Activated B cell treated with CpG ODN at 0.5 μM for 24 hours (primary cell): ENCODE measurements around the gene ENTHD1. TPM values are rescaled to one million over a fixed set of nuclear protein-coding genes. Genes with fewer than 3 reads are reported as not detected.

Source experiments
- ATAC-seq: fragments of 200-7000 bp; cut with Tn5 transposase; one replicate; pipeline ENCODE4 v1.10.0; 2021; ENCODE audit warnings: low read depth, mild to moderate bottlenecking, moderate library complexity
- CTCF ChIA-PET: fragments of 350-600 bp; sonication (Branson Sonifier 250); formaldehyde crosslinking; loops from one replicate; lab custom pipeline; 2021; ENCODE audit warnings: antibody characterized with exemption; lab: Charles Lee
- POLR2A ChIA-PET: fragments of 350-600 bp; sonication (Branson Sonifier 250); formaldehyde crosslinking; loops from one replicate; lab custom pipeline; 2021; ENCODE audit warnings: antibody characterized with exemption; lab: Charles Lee
- DNase-seq: peaks from one replicate; pipeline ENCODE4 v3.0.0; 2022
- H3K27ac Mint-ChIP-seq: one replicate; pipeline ENCODE4 v1.8.0; 2020; ENCODE audit warnings: mixed read lengths
- H3K27me3 Mint-ChIP-seq: one replicate; pipeline ENCODE4 v1.8.0; 2021; ENCODE audit warnings: mixed read lengths
- H3K36me3 Mint-ChIP-seq: one replicate; pipeline ENCODE4 v1.8.0; 2021; ENCODE audit warnings: low read depth, mixed read lengths
- H3K4me1 Mint-ChIP-seq: one replicate; pipeline ENCODE4 v1.8.0; 2021; ENCODE audit warnings: mixed read lengths
- H3K4me3 Mint-ChIP-seq: one replicate; pipeline ENCODE4 v1.8.0; 2020; ENCODE audit warnings: mild to moderate bottlenecking, mixed read lengths
- H3K9me3 Mint-ChIP-seq: one replicate; pipeline ENCODE4 v1.8.0; 2020; ENCODE audit warnings: mixed read lengths
- intact Hi-C: fragments of 100-400 bp; cut with micrococcal nuclease; formaldehyde crosslinking; loops from one replicate; pipeline ENCODE4 v1.15.1; 2024
- total RNA-seq: library from RNA; stranded (reverse); gene quantifications from 2 replicates; pipeline ENCODE4 v1.2.3, GENCODE V29; 2022
- TF ChIP-seq, protein P1 (sequence below): fragments of 200-600 bp; IDR thresholded peaks from one replicate; pipeline ENCODE4 v1.8.0; 2022; ENCODE audit warnings: antibody characterized with exemption, mild to moderate bottlenecking

The ENTHD1 gene
- total RNA-seq, 1 donor from 2014 or later = not detected

DNA sequence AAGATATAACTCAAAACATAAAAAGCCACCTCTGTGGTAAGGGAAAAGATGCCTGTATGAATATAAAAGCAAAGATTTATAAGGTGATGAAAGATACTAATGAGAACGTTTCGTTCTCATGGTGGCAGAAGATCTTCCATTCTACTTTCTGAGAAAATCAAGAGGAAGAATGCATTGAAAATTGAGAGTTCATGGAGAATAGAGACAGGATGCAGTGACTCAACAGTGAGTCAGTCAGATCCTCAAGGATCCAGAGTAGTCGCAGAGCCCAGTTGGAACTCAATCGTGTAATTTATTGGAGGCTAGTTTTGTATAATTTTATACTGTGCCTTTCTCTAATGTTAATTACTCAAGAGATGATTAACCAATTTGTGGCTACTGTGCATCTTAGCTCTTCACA is 73.3 kb downstream of the ENTHD1 start:
- POLR2A ChIA-PET = interaction anchor here (0.6 kb wide), 2 partner anchors 135 to 331 kb away, joined by 3 to 6 read pairs; no protein-coding TSS in a partner anchor
- no peak for ATAC-seq
- Mint-ChIP-seq H3K4me3 (no peak overlapping the region), H3K9me3 (no peaks in the 10 kb centered on the region), H3K27ac (no peak overlapping the region), H3K4me1 (peaks cover 30% of the 10 kb centered on the region), H3K27me3 (no peaks in the 10 kb centered on the region), H3K36me3 (no peaks in the 10 kb centered on the region)
- CTCF ChIA-PET = no interaction called here
- TF ChIP-seq, protein P1, sequence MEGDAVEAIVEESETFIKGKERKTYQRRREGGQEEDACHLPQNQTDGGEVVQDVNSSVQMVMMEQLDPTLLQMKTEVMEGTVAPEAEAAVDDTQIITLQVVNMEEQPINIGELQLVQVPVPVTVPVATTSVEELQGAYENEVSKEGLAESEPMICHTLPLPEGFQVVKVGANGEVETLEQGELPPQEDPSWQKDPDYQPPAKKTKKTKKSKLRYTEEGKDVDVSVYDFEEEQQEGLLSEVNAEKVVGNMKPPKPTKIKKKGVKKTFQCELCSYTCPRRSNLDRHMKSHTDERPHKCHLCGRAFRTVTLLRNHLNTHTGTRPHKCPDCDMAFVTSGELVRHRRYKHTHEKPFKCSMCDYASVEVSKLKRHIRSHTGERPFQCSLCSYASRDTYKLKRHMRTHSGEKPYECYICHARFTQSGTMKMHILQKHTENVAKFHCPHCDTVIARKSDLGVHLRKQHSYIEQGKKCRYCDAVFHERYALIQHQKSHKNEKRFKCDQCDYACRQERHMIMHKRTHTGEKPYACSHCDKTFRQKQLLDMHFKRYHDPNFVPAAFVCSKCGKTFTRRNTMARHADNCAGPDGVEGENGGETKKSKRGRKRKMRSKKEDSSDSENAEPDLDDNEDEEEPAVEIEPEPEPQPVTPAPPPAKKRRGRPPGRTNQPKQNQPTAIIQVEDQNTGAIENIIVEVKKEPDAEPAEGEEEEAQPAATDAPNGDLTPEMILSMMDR = no peak
- intact Hi-C loops = no loop called here
- DNase-seq = no peak

DNA sequence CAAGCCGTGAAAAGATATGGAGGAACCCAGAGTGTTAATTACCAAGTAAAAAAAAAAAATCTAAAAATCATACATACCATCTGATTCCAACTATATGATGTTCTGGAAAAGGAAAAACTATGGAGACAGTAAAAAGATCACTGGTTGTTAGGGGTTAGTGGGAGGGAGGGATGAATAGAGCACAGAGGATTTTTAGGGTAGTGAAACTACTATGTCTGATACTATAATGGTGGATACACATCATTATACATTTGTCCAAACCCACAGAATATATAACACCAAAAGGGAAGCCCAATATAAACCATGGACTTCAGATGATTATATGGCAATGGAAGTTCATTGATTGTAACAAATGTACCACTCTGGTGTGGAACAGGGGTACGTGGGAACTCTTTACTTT is 74.1 kb downstream of the ENTHD1 start:
- POLR2A ChIA-PET = no interaction called here
- DNase-seq = no peak
- H3K36me3 Mint-ChIP-seq = no peaks in the 10 kb centered on the region
- no peak overlapping the region for H3K4me3 Mint-ChIP-seq
- TF ChIP-seq, protein P1 = no peak
- ATAC-seq = no peak
- H3K4me1 Mint-ChIP-seq = peaks cover 26% of the 10 kb centered on the region
- intact Hi-C loops = loop anchor here (5.0 kb wide), 1 partner anchor 57 kb away; no protein-coding TSS in a partner anchor
- H3K27me3 Mint-ChIP-seq = no peaks in the 10 kb centered on the region
- H3K27ac Mint-ChIP-seq = no peak overlapping the region
- CTCF ChIA-PET = no interaction called here
- no peaks in the 10 kb centered on the region for H3K9me3 Mint-ChIP-seq

DNA sequence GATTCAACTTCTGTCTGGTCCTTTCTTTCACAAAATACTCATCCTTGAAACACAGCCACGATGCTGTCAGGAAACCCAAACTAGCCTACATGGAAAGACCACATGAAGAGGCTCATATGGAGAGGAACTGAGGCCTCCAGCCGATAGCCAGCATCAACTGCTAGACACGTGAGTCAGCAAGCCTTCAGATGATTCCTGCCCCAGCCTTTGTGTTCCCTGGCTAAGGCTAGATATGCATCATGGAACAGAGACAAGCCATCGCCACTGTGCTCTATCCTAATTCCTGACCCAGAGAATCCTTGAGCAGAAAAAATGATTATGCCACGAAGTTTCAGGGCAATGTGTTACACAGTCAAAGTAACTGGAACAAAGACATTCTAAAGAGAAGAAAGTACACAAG is 75.5 kb downstream of the ENTHD1 start:
- Mint-ChIP-seq H3K9me3 (no peaks in the 10 kb centered on the region), H3K4me3 (no peak overlapping the region), H3K27ac (no peak overlapping the region), H3K27me3 (no peaks in the 10 kb centered on the region), H3K36me3 (no peaks in the 10 kb centered on the region), H3K4me1 (peaks cover 25% of the 10 kb centered on the region)
- intact Hi-C loops = loop anchor here (5.0 kb wide), 1 partner anchor 56 kb away; no protein-coding TSS in a partner anchor
- DNase-seq = no peak
- TF ChIP-seq, protein P1 = no peak
- CTCF ChIA-PET = no interaction called here
- no peak for ATAC-seq
- POLR2A ChIA-PET = no interaction called here

DNA sequence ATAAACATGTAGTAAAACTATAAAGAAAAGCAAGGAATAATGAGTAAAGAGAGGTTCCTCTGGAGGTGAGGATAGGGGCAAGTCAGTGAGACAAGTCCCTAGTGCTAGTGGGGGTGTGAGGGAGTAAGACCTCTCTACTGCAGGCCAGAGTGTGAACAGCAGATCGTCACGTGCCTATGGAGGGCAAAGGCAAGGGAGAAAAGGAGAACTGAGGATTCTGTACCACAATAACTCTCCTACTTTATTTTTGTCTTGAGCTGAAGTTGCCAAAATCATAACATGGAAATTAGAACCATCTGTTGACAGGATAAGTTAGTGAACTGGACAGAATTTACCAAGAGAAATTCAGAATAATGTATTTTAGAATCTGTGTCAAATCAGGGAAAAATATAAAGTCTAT is 77.6 kb downstream of the ENTHD1 start:
- H3K36me3 Mint-ChIP-seq = no peaks in the 10 kb centered on the region
- DNase-seq (no peak), ATAC-seq (no peak)
- H3K27me3 Mint-ChIP-seq = peaks cover 4% of the 10 kb centered on the region
- TF ChIP-seq, protein P1 = no peak
- intact Hi-C loops = loop anchor here (5.0 kb wide), 1 partner anchor 54 kb away; no protein-coding TSS in a partner anchor
- no peak overlapping the region for H3K27ac Mint-ChIP-seq
- POLR2A ChIA-PET = no interaction called here
- CTCF ChIA-PET = no interaction called here
- peaks cover 20% of the 10 kb centered on the region for H3K4me1 Mint-ChIP-seq
- no peak overlapping the region for H3K4me3 Mint-ChIP-seq
- H3K9me3 Mint-ChIP-seq = no peaks in the 10 kb centered on the region

DNA sequence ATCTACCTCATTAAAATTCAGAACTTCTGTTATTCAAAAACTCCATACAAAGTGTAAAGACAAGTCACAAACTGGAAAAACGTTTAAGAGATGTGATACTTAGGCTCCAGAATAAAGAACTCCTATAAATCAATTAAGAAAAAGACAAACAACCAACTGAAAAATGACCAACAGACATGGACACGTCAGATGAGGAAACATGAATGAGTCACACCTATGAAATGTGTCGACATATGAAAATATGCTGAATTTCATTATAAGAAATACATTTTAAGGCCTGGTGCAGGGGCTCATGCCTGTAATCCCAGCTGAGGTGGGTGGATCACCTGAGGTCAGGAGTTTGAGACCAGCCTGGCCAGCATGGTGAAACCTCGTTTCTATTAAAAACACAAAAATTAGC is 78.7 kb downstream of the ENTHD1 start:
- ChIA-PET CTCF (no interaction called here), POLR2A (no interaction called here)
- DNase-seq (no peak), ATAC-seq (no peak)
- H3K27me3 Mint-ChIP-seq = peaks cover 4% of the 10 kb centered on the region
- no peak overlapping the region for H3K4me3 Mint-ChIP-seq
- H3K4me1 Mint-ChIP-seq = peaks cover 12% of the 10 kb centered on the region
- no peaks in the 10 kb centered on the region for H3K36me3 Mint-ChIP-seq
- TF ChIP-seq, protein P1 = no peak
- intact Hi-C loops = loop anchor here (5.0 kb wide), 1 partner anchor 53 kb away; no protein-coding TSS in a partner anchor
- H3K9me3 Mint-ChIP-seq = no peaks in the 10 kb centered on the region
- H3K27ac Mint-ChIP-seq = no peak overlapping the region
